Glutamatergic neuron (in vitro differentiated cells): Measurements from ENCODE around the gene APBB2. TPM values are rescaled to one million over a fixed set of nuclear protein-coding genes. Genes with fewer than 3 reads are reported as not detected.

Experiments
- DNase-seq: peaks from one replicate; pipeline ENCODE4 v3.0.0; 2022
- H3K27ac Mint-ChIP-seq: one replicate; pipeline ENCODE4 v1.8.0; 2020; ENCODE audit warnings: mild to moderate bottlenecking, mixed read lengths, inconsistent platforms; ENCODE audit not compliant: unreplicated experiment
- H3K27me3 Mint-ChIP-seq: one replicate; pipeline ENCODE4 v1.8.0; 2020; ENCODE audit warnings: mild to moderate bottlenecking, moderate library complexity, mixed read lengths, inconsistent platforms; ENCODE audit not compliant: unreplicated experiment
- H3K36me3 Mint-ChIP-seq: one replicate; pipeline ENCODE4 v1.8.0; 2020; ENCODE audit warnings: mild to moderate bottlenecking, mixed read lengths, inconsistent platforms; ENCODE audit not compliant: unreplicated experiment
- H3K4me1 Mint-ChIP-seq: one replicate; pipeline ENCODE4 v1.8.0; 2020; ENCODE audit warnings: mild to moderate bottlenecking, low read depth, mixed read lengths, inconsistent platforms; ENCODE audit not compliant: unreplicated experiment
- H3K4me3 Mint-ChIP-seq: one replicate; pipeline ENCODE4 v1.8.0; 2020; ENCODE audit warnings: mild to moderate bottlenecking, mixed read lengths, inconsistent platforms; ENCODE audit not compliant: unreplicated experiment
- H3K9me3 Mint-ChIP-seq: one replicate; pipeline ENCODE4 v1.8.0; 2020; ENCODE audit warnings: mild to moderate bottlenecking, moderate library complexity, mixed read lengths, inconsistent platforms; ENCODE audit not compliant: unreplicated experiment
- CTCF ChIP-seq: fragments of 200-600 bp; sonication (generic); IDR thresholded peaks from one replicate; pipeline ENCODE4 v1.5.0; 2021; ENCODE audit not compliant: partially characterized antibody, unreplicated experiment
- total RNA-seq: library from RNA; stranded (reverse); fragmentation: NEBNext Ultra II Directional; extraction: Animal tissue kit (Norgen Biotek cat#: 25700); gene quantifications from one replicate; pipeline ENCODE4 v1.2.1, GENCODE V29; 2021; ENCODE audit not compliant: unreplicated experiment

APBB2 gene
- total RNA-seq, 1 donor from 2014 or later, result 117 TPM

GRCh38 chr4:41157009-41157408 lies 57.3 kb downstream of the APBB2 start:
- no peak for TF ChIP-seq CTCF
- no peak for DNase-seq
- H3K27me3 Mint-ChIP-seq, result no peaks in the 10 kb centered on the region
- no peak overlapping the region for H3K27ac Mint-ChIP-seq
- H3K4me3 Mint-ChIP-seq, result no peak overlapping the region
- no peaks in the 10 kb centered on the region for H3K9me3 Mint-ChIP-seq
- no peaks in the 10 kb centered on the region for H3K36me3 Mint-ChIP-seq
- H3K4me1 Mint-ChIP-seq, result no peaks in the 10 kb centered on the region

- Mint-ChIP-seq H3K9me3 (no peaks in the 10 kb centered on the region), H3K36me3 (no peaks in the 10 kb centered on the region), H3K27me3 (no peaks in the 10 kb centered on the region), H3K27ac (no peak overlapping the region), H3K4me1 (no peaks in the 10 kb centered on the region), H3K4me3 (no peak overlapping the region)
- no peak for DNase-seq
- no peak for TF ChIP-seq CTCF
Observed at GRCh38 chr4:41156574-41156973, 57.8 kb downstream of the APBB2 start.

GRCh38 chr4:41155194-41155830 lies 59.0 kb downstream of the APBB2 start:
- H3K36me3 Mint-ChIP-seq, result no peaks in the 10 kb centered on the region
- no peak for TF ChIP-seq CTCF
- no peaks in the 10 kb centered on the region for H3K4me1 Mint-ChIP-seq
- no peaks in the 10 kb centered on the region for H3K27me3 Mint-ChIP-seq
- H3K27ac Mint-ChIP-seq, result no peak overlapping the region
- no peak overlapping the region for H3K4me3 Mint-ChIP-seq
- H3K9me3 Mint-ChIP-seq, result no peaks in the 10 kb centered on the region
- no peak for DNase-seq

- Mint-ChIP-seq H3K4me1 (no peaks in the 10 kb centered on the region), H3K27me3 (no peaks in the 10 kb centered on the region), H3K9me3 (no peaks in the 10 kb centered on the region), H3K36me3 (no peaks in the 10 kb centered on the region), H3K4me3 (no peak overlapping the region), H3K27ac (no peak overlapping the region)
- no peak for TF ChIP-seq CTCF
- no peak for DNase-seq
Observed at GRCh38 chr4:41154814-41155177, 59.5 kb downstream of the APBB2 start.

GRCh38 chr4:41154010-41154813 lies 60.1 kb downstream of the APBB2 start:
- TF ChIP-seq CTCF, result no peak
- no peak for DNase-seq
- Mint-ChIP-seq H3K9me3 (no peaks in the 10 kb centered on the region), H3K4me3 (no peak overlapping the region), H3K4me1 (no peaks in the 10 kb centered on the region), H3K27ac (no peak overlapping the region), H3K27me3 (no peaks in the 10 kb centered on the region), H3K36me3 (no peaks in the 10 kb centered on the region)
